ENCODE measurements around the gene PITPNM2. TPM values are rescaled to one million over a fixed set of nuclear protein-coding genes. Genes with fewer than 3 reads are reported as not detected.
A peak's percentile ranks its signal among the peaks of the same experiment; 100 is the strongest.

PITPNM2 gene
- 10 to 100 TPM; 38.9 to 94.6 (median 42.5) TPM for total RNA-seq
- total RNA-seq (2013) = 31.0 TPM

- WGBS (ENCODE audit: insufficient coverage) = under 1% methylated on average over 119 of the region's 119 CpGs
- H3K36me3 ChIP-seq (ENCODE audit: control insufficient read depth, insufficient read depth, low read length) = peaks cover 6% of the 10 kb centered on the region
- H3K27me3 Mint-ChIP-seq (ENCODE audit: low read depth in 2 of 2) = no peaks in the 10 kb centered on the region
- DNase-seq (peak; percentile 58 to 77), ATAC-seq (peak; percentile 89 to 90 (median 90))
- no peaks in the 10 kb centered on the region for H3K36me3 Mint-ChIP-seq
- intact Hi-C loops (cut with micrococcal nuclease) = loop anchor here (5.0 to 10.0 kb wide), 2 partner anchors 84 to 169 kb away; partner anchors contain the start of genes ARL6IP4, MPHOSPH9 and MTRFR
- no peak within 1 kb of the TSS for H3K27ac ChIP-seq (ENCODE audit: low read length)
- peak within 1 kb of the TSS; percentile 86 for H3K4me3 Mint-ChIP-seq
- no peaks in the 10 kb centered on the region for H3K9me3 ChIP-seq (ENCODE audit: control insufficient read depth, insufficient read depth, low read length)
- peak within 1 kb of the TSS; percentile 40 for H3K4me3 ChIP-seq (ENCODE audit: low read length)
- peaks cover 36 to 39% of the 10 kb centered on the region in 2 donors for H3K4me1 Mint-ChIP-seq
- TF ChIP-seq, protein P1, sequence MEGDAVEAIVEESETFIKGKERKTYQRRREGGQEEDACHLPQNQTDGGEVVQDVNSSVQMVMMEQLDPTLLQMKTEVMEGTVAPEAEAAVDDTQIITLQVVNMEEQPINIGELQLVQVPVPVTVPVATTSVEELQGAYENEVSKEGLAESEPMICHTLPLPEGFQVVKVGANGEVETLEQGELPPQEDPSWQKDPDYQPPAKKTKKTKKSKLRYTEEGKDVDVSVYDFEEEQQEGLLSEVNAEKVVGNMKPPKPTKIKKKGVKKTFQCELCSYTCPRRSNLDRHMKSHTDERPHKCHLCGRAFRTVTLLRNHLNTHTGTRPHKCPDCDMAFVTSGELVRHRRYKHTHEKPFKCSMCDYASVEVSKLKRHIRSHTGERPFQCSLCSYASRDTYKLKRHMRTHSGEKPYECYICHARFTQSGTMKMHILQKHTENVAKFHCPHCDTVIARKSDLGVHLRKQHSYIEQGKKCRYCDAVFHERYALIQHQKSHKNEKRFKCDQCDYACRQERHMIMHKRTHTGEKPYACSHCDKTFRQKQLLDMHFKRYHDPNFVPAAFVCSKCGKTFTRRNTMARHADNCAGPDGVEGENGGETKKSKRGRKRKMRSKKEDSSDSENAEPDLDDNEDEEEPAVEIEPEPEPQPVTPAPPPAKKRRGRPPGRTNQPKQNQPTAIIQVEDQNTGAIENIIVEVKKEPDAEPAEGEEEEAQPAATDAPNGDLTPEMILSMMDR (IDR thresholded peaks at IDR 0.05) = no peak
- H3K27ac Mint-ChIP-seq = peak within 1 kb of the TSS; percentile 65 to 71
- H3K4me1 ChIP-seq (ENCODE audit: control insufficient read depth, insufficient read depth, low read length) = peaks cover 29% of the 10 kb centered on the region
- no peaks in the 10 kb centered on the region for H3K9me3 Mint-ChIP-seq
- H3K27me3 ChIP-seq (ENCODE audit: control insufficient read depth, insufficient read depth, low read length) = no peaks in the 10 kb centered on the region
Observed at GRCh38 chr12:123150744-123151456, at the start of gene PITPNM2. Gene PITPNM2, minus strand, starts transcription at chr12:123151090. Its CDS starts 116,500 bp downstream, at chr12:123034590.

DNA sequence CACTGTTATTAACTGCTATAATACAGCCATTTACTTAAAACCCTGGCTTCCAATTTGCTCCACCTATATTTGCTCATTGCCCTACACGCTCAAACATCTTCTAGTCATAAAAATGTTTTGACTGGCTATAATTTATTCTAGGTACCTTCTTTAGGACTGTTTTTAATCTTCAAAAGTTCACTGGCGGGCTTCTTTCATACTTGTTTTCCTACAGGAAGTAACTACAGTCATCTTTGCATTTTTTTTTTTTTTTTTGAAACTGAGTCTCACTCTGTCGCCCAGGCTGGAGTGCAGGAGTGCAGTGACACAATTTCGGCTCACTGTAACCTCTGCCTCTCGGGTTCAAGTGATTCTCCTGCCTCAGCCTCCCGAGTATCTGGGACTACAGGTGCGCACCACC lies 49.5 kb upstream of the PITPNM2 start:
- H3K36me3 ChIP-seq (ENCODE audit: control insufficient read depth, insufficient read depth, low read length) = peaks cover 39% of the 10 kb centered on the region
- H3K4me3 ChIP-seq (ENCODE audit: low read length) = no peak overlapping the region
- TF ChIP-seq, protein P1 (IDR thresholded peaks at IDR 0.05) = no peak
- Mint-ChIP-seq H3K9me3 (no peaks in the 10 kb centered on the region), H3K4me1 (peaks cover 4 to 10% of the 10 kb centered on the region in 2 donors), H3K27me3 (ENCODE audit: low read depth in 2 of 2) (no peaks in the 10 kb centered on the region), H3K36me3 (peaks cover 14% of the 10 kb centered on the region), H3K4me3 (no peak overlapping the region), H3K27ac (peak overlapping the region; percentile 30 to 57)
- DNase-seq (peak in 1 of 2 donors; percentile 9), ATAC-seq (no peak)
- H3K27ac ChIP-seq (ENCODE audit: low read length) = no peak overlapping the region
- no peaks in the 10 kb centered on the region for H3K4me1 ChIP-seq (ENCODE audit: control insufficient read depth, insufficient read depth, low read length)
- intact Hi-C loops (cut with micrococcal nuclease) = no loop called here
- no peaks in the 10 kb centered on the region for H3K9me3 ChIP-seq (ENCODE audit: control insufficient read depth, insufficient read depth, low read length)
- 80% methylated on average over 5 of the region's 7 CpGs for WGBS (ENCODE audit: insufficient coverage)
- no peaks in the 10 kb centered on the region for H3K27me3 ChIP-seq (ENCODE audit: control insufficient read depth, insufficient read depth, low read length)

DNA sequence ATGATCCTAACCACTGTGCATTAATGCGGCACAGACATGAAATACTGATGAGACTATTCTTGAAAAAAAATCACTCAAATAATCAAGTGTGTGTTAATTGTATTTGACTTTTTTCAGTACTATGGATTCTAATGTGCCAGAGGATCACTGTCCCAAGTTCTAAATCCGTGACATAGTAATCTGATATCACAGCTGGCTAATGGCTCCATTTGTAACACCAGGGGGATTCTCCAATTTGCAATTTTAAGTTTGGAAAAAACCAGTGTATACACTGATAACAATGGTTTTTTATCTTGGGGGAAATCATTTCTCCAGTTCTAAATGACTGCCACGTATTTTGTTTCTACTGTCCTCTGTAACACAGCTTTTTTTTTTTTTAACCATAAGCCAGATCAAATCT lies 49.0 kb upstream of the PITPNM2 start:
- Mint-ChIP-seq H3K27me3 (ENCODE audit: low read depth in 2 of 2) (no peaks in the 10 kb centered on the region), H3K27ac (peak overlapping the region; percentile 30 to 57), H3K4me3 (no peak overlapping the region), H3K36me3 (peaks cover 14% of the 10 kb centered on the region), H3K4me1 (peaks cover 4 to 10% of the 10 kb centered on the region in 2 donors), H3K9me3 (no peaks in the 10 kb centered on the region)
- Histone ChIP-seq H3K27ac (ENCODE audit: low read length) (no peak overlapping the region), H3K27me3 (ENCODE audit: control insufficient read depth, insufficient read depth, low read length) (no peaks in the 10 kb centered on the region), H3K4me3 (ENCODE audit: low read length) (no peak overlapping the region), H3K36me3 (ENCODE audit: control insufficient read depth, insufficient read depth, low read length) (peaks cover 38% of the 10 kb centered on the region), H3K9me3 (ENCODE audit: control insufficient read depth, insufficient read depth, low read length) (no peaks in the 10 kb centered on the region), H3K4me1 (ENCODE audit: control insufficient read depth, insufficient read depth, low read length) (no peaks in the 10 kb centered on the region)
- 96% methylated on average over 2 of the region's 3 CpGs for WGBS (ENCODE audit: insufficient coverage)
- ATAC-seq (no peak), DNase-seq (no peak)
- TF ChIP-seq, protein P1 (IDR thresholded peaks at IDR 0.05) = no peak
- intact Hi-C loops (cut with micrococcal nuclease) = no loop called here
